Neuronal stem cell (in vitro differentiated cells): ENCODE data around the gene ITPR2.

ENCODE experiments used
- DNase-seq: peaks from one replicate; pipeline ENCODE4 v3.0.0-alpha.2; 2013; ENCODE audit warnings: low spot score
- H2AFZ ChIP-seq: one replicate; pipeline ENCODE4 v1.6.1; 2013; ENCODE audit warnings: mild to moderate bottlenecking, low read length, inconsistent platforms
- H2AK5ac ChIP-seq: 2 replicates; pipeline ENCODE4 v1.6.1; 2013; ENCODE audit warnings: low read depth, mild to moderate bottlenecking, inconsistent platforms, low read length, moderate library complexity, mixed read lengths
- H2BK120ac ChIP-seq: 2 replicates; pipeline ENCODE4 v1.6.1; 2013; ENCODE audit warnings: low read depth, mild to moderate bottlenecking, inconsistent platforms, low read length, moderate library complexity, mixed read lengths
- H2BK12ac ChIP-seq: one replicate; pipeline ENCODE4 v1.6.1; 2013; ENCODE audit warnings: low read length, inconsistent platforms
- H2BK15ac ChIP-seq: 2 replicates; pipeline ENCODE4 v1.6.1; 2013; ENCODE audit warnings: mild to moderate bottlenecking, low read length, inconsistent platforms, mixed read lengths
- H2BK5ac ChIP-seq: one replicate; pipeline ENCODE4 v1.6.1; 2013; ENCODE audit warnings: inconsistent platforms, mild to moderate bottlenecking, low read length, moderate library complexity
- H3K14ac ChIP-seq: one replicate; pipeline ENCODE4 v1.6.1; 2013; ENCODE audit warnings: low read length, inconsistent platforms
- H3K18ac ChIP-seq: 2 replicates; pipeline ENCODE4 v1.6.1; 2013; ENCODE audit warnings: low read length, inconsistent platforms
- H3K23ac ChIP-seq: 2 replicates; pipeline ENCODE4 v1.6.1; 2013; ENCODE audit warnings: low read depth, mild to moderate bottlenecking, mixed read lengths, low read length, inconsistent platforms; ENCODE audit not compliant: poor library complexity
- H3K27ac ChIP-seq: replicated peaks from 3 replicates; pipeline ENCODE4 v1.5.1; 2013; ENCODE audit warnings: low read length, inconsistent platforms
- H3K27me3 ChIP-seq, 3 experiments: 2 replicates each; pipeline ENCODE4 v1.6.1; 2013; ENCODE audit warnings: low read length in 3 of 3, mild to moderate bottlenecking in 2 of 3, inconsistent platforms in 1 of 3, low read depth in 1 of 3, mixed read lengths in 1 of 3, moderate library complexity in 1 of 3; ENCODE audit not compliant: control insufficient read depth in 3 of 3, insufficient read depth in 3 of 3
- H3K36me3 ChIP-seq, 2 donors: replicated peaks in 1 of 2; 2 replicates each; pipeline ENCODE4 v1.6.1; 2013; ENCODE audit warnings: low read length in 2 of 2; ENCODE audit not compliant: control insufficient read depth in 2 of 2, insufficient read depth in 2 of 2
- H3K4ac ChIP-seq: 2 replicates; pipeline ENCODE4 v1.6.1; 2013; ENCODE audit warnings: inconsistent platforms, mild to moderate bottlenecking, low read length, moderate library complexity
- H3K4me1 ChIP-seq, 2 donors: 1 replicate in 1 of 2; 2 replicates in 1 of 2; pipeline ENCODE4 v1.6.1; 2013; ENCODE audit warnings: low read length in 2 of 2, low read depth in 1 of 2; ENCODE audit not compliant: control insufficient read depth in 2 of 2, insufficient read depth in 1 of 2
- H3K4me2 ChIP-seq: one replicate; pipeline ENCODE4 v1.6.1; 2013; ENCODE audit warnings: mild to moderate bottlenecking, low read length, inconsistent platforms; ENCODE audit not compliant: insufficient read depth, poor library complexity, severe bottlenecking
- H3K4me3 ChIP-seq, 2 donors: 2 replicates each; pipeline ENCODE4 v1.5.1; 2013; ENCODE audit warnings: low read length in 2 of 2, mild to moderate bottlenecking in 2 of 2, inconsistent platforms in 1 of 2, moderate library complexity in 1 of 2
- H3K79me1 ChIP-seq: one replicate; pipeline ENCODE4 v1.6.1; 2013; ENCODE audit warnings: low read depth, mild to moderate bottlenecking, inconsistent platforms, low read length, moderate library complexity
- H3K9ac ChIP-seq: one replicate; pipeline ENCODE4 v1.6.1; 2013; ENCODE audit warnings: mild to moderate bottlenecking, low read depth, low read length, inconsistent platforms; ENCODE audit not compliant: poor library complexity
- H3K9me3 ChIP-seq, 2 donors: replicated peaks in 1 of 2; 2 replicates each; pipeline versions ENCODE3 to v1.6.1; 2013; ENCODE audit warnings: low read length in 2 of 2, mild to moderate bottlenecking in 2 of 2, inconsistent platforms in 1 of 2, low read depth in 1 of 2, mixed read lengths in 1 of 2, moderate library complexity in 1 of 2; ENCODE audit not compliant: control insufficient read depth in 2 of 2, insufficient read depth in 1 of 2
- H4K8ac ChIP-seq: one replicate; pipeline ENCODE4 v1.6.1; 2013; ENCODE audit warnings: low read depth, mild to moderate bottlenecking, inconsistent platforms, low read length, moderate library complexity
- H4K91ac ChIP-seq: one replicate; pipeline ENCODE4 v1.6.1; 2013; ENCODE audit warnings: low read length, low read depth, mild to moderate bottlenecking, inconsistent platforms; ENCODE audit not compliant: poor library complexity
- WGBS, 2 donors: extraction: QIAGEN DNeasy Blood & Tissue Kit; methylation state at CpG; one replicate each; pipeline ENCODE4 v1.1.7; 2013; ENCODE audit warnings: missing lambda C conversion rate in 2 of 2, mixed read lengths in 1 of 2; ENCODE audit not compliant: insufficient read length in 2 of 2, insufficient replicate concordance in 1 of 2; ENCODE audit errors: extremely low coverage in 2 of 2; 5-methylcytosine and 5-hydroxymethylcytosine counted together

Gene ITPR2

DNA sequence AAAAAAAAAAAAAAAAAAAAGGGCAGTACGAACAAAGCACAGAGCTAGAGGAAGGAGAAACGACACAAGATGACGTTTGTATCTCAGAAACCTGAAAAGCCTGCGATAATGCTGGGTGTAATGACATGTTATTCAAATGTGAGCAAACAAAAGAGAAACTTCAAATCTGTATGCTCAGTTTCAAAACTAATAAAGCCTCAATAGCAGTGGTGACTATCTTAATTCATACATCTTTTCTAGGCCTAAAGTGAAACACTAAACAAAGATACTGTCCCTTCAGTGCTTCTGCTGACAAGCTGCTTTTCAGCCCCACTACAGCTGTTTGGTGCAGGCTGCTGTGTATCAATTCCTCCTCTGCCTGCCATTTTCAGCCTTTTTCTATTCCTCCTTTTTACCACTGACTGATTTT is 15.8 kb downstream of the ITPR2 start:
- H3K27me3 ChIP-seq, result no peaks in the 10 kb centered on the region
- no peak overlapping the region for H2AK5ac ChIP-seq
- H2AFZ ChIP-seq, result peak overlapping the region; percentile 2
- H3K79me1 ChIP-seq, result no peaks in the 10 kb centered on the region
- no peak overlapping the region for H3K4me3 ChIP-seq
- no peak overlapping the region for H3K23ac ChIP-seq
- no peaks in the 10 kb centered on the region for H3K4me1 ChIP-seq
- H4K8ac ChIP-seq, result no peak overlapping the region
- H3K27ac ChIP-seq, result no peak overlapping the region
- H2BK12ac ChIP-seq, result no peak overlapping the region
- H3K9ac ChIP-seq, result no peak overlapping the region
- H3K4me2 ChIP-seq, result no peak overlapping the region
- H3K9me3 ChIP-seq, result no peaks in the 10 kb centered on the region
- no peak overlapping the region for H2BK120ac ChIP-seq
- no peak for DNase-seq
- H3K18ac ChIP-seq, result no peak overlapping the region
- no peak overlapping the region for H3K4ac ChIP-seq
- H3K36me3 ChIP-seq, result no peaks in the 10 kb centered on the region
- no peak overlapping the region for H4K91ac ChIP-seq
- no peak overlapping the region for H2BK15ac ChIP-seq
- no CpG with 5 or more reads among the region's 4 CpGs for WGBS, 2 donors
- H3K14ac ChIP-seq, result no peak overlapping the region
- H2BK5ac ChIP-seq, result no peak overlapping the region

DNA sequence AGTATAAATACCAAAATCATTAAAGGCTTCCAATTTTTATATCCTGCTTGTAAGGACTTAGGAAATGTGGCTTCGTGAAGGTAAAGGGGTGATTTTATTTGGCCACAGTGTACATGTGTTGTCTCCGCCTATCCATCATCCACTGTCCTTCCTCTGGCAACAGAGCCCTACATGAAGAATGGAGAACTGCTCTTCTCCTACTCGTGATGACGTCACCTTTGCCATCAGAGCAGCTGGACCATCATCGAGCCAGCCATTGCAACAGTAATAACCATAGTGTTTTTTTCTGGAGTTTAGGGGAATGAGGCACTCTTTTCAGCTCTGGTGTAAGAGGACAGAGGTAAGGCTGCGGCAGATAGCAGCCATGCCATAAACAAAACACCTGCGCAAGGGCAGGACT is 19.2 kb downstream of the ITPR2 start:
- WGBS, 2 donors, result no CpG with 5 or more reads among the region's 7 CpGs
- Histone ChIP-seq H2AK5ac (no peak overlapping the region), H3K4me2 (no peak overlapping the region)

DNA sequence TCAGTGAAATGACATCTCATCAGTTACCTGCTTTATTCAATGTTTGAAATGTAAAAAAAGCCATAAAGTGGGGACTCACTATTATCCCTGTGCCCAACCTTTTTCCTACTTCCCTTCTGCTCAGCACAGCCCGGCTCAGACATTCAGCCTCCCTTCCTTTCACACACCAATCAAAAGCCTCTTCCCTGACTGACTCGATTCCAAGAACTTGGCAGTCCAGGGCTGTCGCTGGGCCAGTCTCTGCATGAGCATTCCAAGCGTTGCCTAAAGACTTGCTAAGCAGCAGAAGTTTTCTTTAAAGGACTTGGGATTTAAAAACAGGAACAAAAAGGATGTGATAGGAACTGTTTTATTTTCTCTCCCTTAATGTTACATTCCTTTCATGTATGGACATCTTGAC is 22.7 kb downstream of the ITPR2 start:
- no peak overlapping the region for H2BK120ac ChIP-seq
- no peak overlapping the region for H4K91ac ChIP-seq
- no peak overlapping the region for H2BK12ac ChIP-seq
- H3K27ac ChIP-seq, result no peak overlapping the region
- no peak overlapping the region for H3K14ac ChIP-seq
- no peak overlapping the region for H3K18ac ChIP-seq
- H2BK5ac ChIP-seq, result no peak overlapping the region
- H2AK5ac ChIP-seq, result no peak overlapping the region
- no peak overlapping the region for H3K4me2 ChIP-seq
- peaks cover 0 to 5% of the 10 kb centered on the region in 2 donors for H3K4me1 ChIP-seq
- no peak overlapping the region for H4K8ac ChIP-seq
- H3K9me3 ChIP-seq, result no peaks in the 10 kb centered on the region
- no peaks in the 10 kb centered on the region for H3K79me1 ChIP-seq
- WGBS, 2 donors, result no CpG with 5 or more reads among the region's 4 CpGs
- no peak overlapping the region for H3K23ac ChIP-seq
- no peaks in the 10 kb centered on the region for H3K36me3 ChIP-seq
- H2AFZ ChIP-seq, result peak overlapping the region; percentile 61
- no peak for DNase-seq
- no peak overlapping the region for H2BK15ac ChIP-seq
- H3K4me3 ChIP-seq, result no peak overlapping the region
- no peak overlapping the region for H3K9ac ChIP-seq
- no peak overlapping the region for H3K4ac ChIP-seq
- no peaks in the 10 kb centered on the region for H3K27me3 ChIP-seq

More for the DNA sequence above, 19.2 kb downstream of the ITPR2 start:
- Histone ChIP-seq H3K27me3 (no peaks in the 10 kb centered on the region), H3K79me1 (no peaks in the 10 kb centered on the region), H2BK12ac (no peak overlapping the region), H3K9me3 (no peaks in the 10 kb centered on the region), H4K91ac (no peak overlapping the region), H3K4ac (no peak overlapping the region), H4K8ac (no peak overlapping the region), H3K36me3 (no peaks in the 10 kb centered on the region), H2BK5ac (no peak overlapping the region), H2AFZ (no peak overlapping the region), H3K9ac (no peak overlapping the region), H3K18ac (no peak overlapping the region), H2BK120ac (no peak overlapping the region), H3K23ac (no peak overlapping the region), H3K4me3 (no peak overlapping the region), H2BK15ac (no peak overlapping the region), H3K4me1 (peaks cover 0 to 5% of the 10 kb centered on the region in 2 donors), H3K14ac (no peak overlapping the region), H3K27ac (no peak overlapping the region)
- DNase-seq, result no peak

- no peak overlapping the region for H3K9ac ChIP-seq
- no peak overlapping the region for H3K23ac ChIP-seq
- H3K4me1 ChIP-seq, result peaks cover 0 to 5% of the 10 kb centered on the region in 2 donors
- no peak overlapping the region for H3K18ac ChIP-seq
- WGBS, 2 donors, result no CpG with 5 or more reads among the region's 6 CpGs
- no peak overlapping the region for H2BK120ac ChIP-seq
- H2BK15ac ChIP-seq, result no peak overlapping the region
- DNase-seq, result no peak
- H3K27me3 ChIP-seq, result no peaks in the 10 kb centered on the region
- no peak overlapping the region for H3K4ac ChIP-seq
- H3K27ac ChIP-seq, result no peak overlapping the region
- H2BK5ac ChIP-seq, result no peak overlapping the region
- H2BK12ac ChIP-seq, result no peak overlapping the region
- no peak overlapping the region for H3K4me2 ChIP-seq
- no peak overlapping the region for H3K14ac ChIP-seq
- no peaks in the 10 kb centered on the region for H3K79me1 ChIP-seq
- no peak overlapping the region for H4K91ac ChIP-seq
- no peaks in the 10 kb centered on the region for H3K36me3 ChIP-seq
- H3K4me3 ChIP-seq, result no peak overlapping the region
- no peak overlapping the region for H2AK5ac ChIP-seq
- peak overlapping the region; percentile 61 for H2AFZ ChIP-seq
- H4K8ac ChIP-seq, result no peak overlapping the region
- no peaks in the 10 kb centered on the region for H3K9me3 ChIP-seq
Measured at GRCh38 chr12:26809611-26810285, 23.2 kb downstream of the ITPR2 start.
